Ascending aorta (tissue), 2 donors: ENCODE data around the gene COQ8A. TPM values are rescaled to one million over a fixed set of nuclear protein-coding genes. Genes with fewer than 3 reads are reported as not detected.

Source experiments
- DNase-seq, 2 donors: peaks; one replicate each; pipeline ENCODE4 v3.0.0-alpha.2; 2019; ENCODE audit warnings: low spot score in 2 of 2
- H3K27ac ChIP-seq, 2 donors: fragments of 200-600 bp; sonication (generic); one replicate each; pipeline ENCODE4 v1.5.1; 2016 to 2017; ENCODE audit warnings: mild to moderate bottlenecking in 1 of 2
- H3K27me3 ChIP-seq: fragments of 200-600 bp; sonication (generic); one replicate; pipeline ENCODE4 v1.5.1; 2017
- H3K36me3 ChIP-seq, 2 donors: fragments of 200-600 bp; sonication (generic); one replicate each; pipeline ENCODE4 v1.5.1; 2016
- H3K4me1 ChIP-seq, 2 donors: fragments of 200-600 bp; sonication (generic); one replicate each; pipeline ENCODE4 v1.5.1; 2016 to 2017; ENCODE audit warnings: mild to moderate bottlenecking in 1 of 2
- H3K4me3 ChIP-seq, 2 donors: fragments of 200-600 bp; sonication (generic); one replicate each; pipeline ENCODE4 v1.5.1; 2016 to 2017; ENCODE audit warnings: mild to moderate bottlenecking in 1 of 2
- H3K9me3 ChIP-seq, 2 donors: fragments of 200-600 bp; sonication (generic); one replicate each; pipeline ENCODE4 v1.5.1; 2016
- intact Hi-C: fragments of 100-400 bp; cut with DNase I; formaldehyde crosslinking; loops from one replicate; pipeline ENCODE4 v1.15.1; 2023
- total RNA-seq: library from RNA; depleted of rRNA; stranded (reverse); fragments of >200 nt; gene quantifications from one replicate; pipeline ENCODE4 v1.1.0, GENCODE V29; 2016
- TF ChIP-seq, protein P1 (sequence below), 3 experiments: fragments of 200-600 bp in 2 of 3; fragments of 450-650 bp in 1 of 3; sonication (generic) in 2 of 3; IDR thresholded peaks; one replicate each; pipeline ENCODE4 v1.5.1; 2016 to 2019; ENCODE audit warnings: antibody characterized with exemption in 3 of 3, mild to moderate bottlenecking in 1 of 3, moderate library complexity in 1 of 3

COQ8A gene
- total RNA-seq, 1 donor from 2014 or later: 42.4 TPM

DNA sequence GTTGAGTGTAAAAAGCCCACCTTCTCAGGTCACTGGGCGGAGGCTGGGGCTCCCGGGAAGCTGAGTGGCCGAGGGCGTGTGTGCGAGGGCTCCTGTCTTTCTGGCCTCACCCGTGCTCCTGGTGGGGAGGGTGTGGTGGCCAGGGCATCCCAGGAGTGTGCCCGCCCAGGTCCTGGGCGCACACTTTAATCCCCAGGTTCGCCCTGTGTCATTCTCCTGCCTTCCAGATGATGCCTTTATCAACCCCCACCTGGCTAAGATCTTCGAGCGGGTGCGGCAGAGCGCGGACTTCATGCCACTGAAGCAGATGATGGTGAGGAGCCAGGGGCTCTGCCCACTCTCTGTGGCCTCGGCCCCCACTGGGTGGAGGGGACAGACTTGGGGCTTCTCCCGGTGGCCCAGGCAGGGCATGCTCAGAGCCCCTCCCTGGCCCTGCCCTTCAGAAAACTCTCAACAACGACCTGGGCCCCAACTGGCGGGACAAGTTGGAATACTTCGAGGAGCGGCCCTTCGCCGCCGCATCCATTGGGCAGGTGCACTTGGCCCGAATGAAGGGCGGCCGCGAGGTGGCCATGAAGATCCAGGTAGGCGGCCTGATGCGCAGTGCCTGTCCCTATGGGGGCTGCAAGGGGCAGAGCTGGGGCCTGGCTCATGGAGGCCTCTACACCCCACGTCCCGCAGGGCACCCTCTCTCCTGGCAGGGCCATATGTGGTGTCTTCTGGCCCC lies 42.5 kb downstream of the COQ8A start:
- Histone ChIP-seq H3K36me3 (peaks cover 25 to 57% of the 10 kb centered on the region in 2 donors), H3K27me3 (no peaks in the 10 kb centered on the region), H3K4me3 (no peak overlapping the region), H3K27ac (no peak overlapping the region), H3K9me3 (no peaks in the 10 kb centered on the region), H3K4me1 (no peaks in the 10 kb centered on the region)
- intact Hi-C loops: no loop called here
- no peak for DNase-seq
- TF ChIP-seq, protein P1, sequence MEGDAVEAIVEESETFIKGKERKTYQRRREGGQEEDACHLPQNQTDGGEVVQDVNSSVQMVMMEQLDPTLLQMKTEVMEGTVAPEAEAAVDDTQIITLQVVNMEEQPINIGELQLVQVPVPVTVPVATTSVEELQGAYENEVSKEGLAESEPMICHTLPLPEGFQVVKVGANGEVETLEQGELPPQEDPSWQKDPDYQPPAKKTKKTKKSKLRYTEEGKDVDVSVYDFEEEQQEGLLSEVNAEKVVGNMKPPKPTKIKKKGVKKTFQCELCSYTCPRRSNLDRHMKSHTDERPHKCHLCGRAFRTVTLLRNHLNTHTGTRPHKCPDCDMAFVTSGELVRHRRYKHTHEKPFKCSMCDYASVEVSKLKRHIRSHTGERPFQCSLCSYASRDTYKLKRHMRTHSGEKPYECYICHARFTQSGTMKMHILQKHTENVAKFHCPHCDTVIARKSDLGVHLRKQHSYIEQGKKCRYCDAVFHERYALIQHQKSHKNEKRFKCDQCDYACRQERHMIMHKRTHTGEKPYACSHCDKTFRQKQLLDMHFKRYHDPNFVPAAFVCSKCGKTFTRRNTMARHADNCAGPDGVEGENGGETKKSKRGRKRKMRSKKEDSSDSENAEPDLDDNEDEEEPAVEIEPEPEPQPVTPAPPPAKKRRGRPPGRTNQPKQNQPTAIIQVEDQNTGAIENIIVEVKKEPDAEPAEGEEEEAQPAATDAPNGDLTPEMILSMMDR (IDR thresholded peaks at IDR 0.05): no peak

DNA sequence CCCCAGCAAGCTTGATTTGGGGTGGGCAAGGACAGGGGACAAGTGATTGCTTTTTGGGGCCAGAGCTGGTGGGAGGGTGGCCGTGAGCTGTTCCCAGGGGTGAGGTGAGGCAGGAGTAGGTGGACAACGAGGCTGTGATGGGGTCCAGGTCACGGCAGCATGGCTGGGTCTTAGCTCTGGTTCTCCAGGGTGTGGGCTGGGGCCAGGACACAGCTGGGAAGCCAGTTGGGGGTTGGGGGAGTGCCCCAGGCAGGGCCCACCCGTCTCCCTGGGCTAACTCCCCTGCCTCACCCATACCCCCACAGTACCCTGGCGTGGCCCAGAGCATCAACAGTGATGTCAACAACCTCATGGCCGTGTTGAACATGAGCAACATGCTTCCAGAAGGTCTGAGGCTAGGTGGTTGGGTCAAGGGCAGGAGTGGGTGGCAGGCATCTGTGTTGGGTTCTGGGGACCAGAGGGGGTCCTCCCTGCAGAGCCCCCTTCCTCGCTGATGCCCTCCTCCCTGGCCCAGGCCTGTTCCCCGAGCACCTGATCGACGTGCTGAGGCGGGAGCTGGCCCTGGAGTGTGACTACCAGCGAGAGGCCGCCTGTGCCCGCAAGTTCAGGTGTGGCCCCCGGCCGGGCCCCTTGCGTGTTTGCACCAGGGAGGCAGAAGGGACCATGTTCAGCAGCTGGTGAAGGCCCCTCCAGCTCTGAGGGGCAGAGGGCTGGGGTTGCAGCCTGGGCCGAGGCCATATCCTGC lies 43.3 kb downstream of the COQ8A start:
- no peak for DNase-seq
- Histone ChIP-seq H3K27me3 (no peaks in the 10 kb centered on the region), H3K9me3 (no peaks in the 10 kb centered on the region), H3K4me1 (no peaks in the 10 kb centered on the region), H3K27ac (no peak overlapping the region), H3K4me3 (no peak overlapping the region), H3K36me3 (peaks cover 25 to 51% of the 10 kb centered on the region in 2 donors)
- TF ChIP-seq, protein P1 (IDR thresholded peaks at IDR 0.05): no peak
- intact Hi-C loops: no loop called here

DNA sequence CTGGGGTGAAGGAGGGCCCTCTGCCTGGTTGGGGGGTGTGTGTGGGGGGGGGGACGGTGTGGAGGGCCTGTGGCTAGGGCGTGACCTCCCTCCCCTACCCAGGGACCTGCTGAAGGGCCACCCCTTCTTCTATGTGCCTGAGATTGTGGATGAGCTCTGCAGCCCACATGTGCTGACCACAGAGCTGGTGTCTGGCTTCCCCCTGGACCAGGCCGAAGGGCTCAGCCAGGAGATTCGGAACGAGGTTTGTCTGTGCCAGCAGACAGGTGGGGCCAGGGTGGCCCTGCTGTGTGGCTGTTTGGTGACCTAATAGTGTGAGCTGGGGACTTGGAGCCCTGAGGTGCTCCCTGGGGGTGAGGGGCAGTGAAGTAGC lies 43.9 kb downstream of the COQ8A start:
- TF ChIP-seq, protein P1 (IDR thresholded peaks at IDR 0.05): no peak
- Histone ChIP-seq H3K27ac (no peak overlapping the region), H3K36me3 (peaks cover 25 to 45% of the 10 kb centered on the region in 2 donors), H3K9me3 (no peaks in the 10 kb centered on the region), H3K4me3 (no peak overlapping the region), H3K4me1 (peaks cover 0 to 3% of the 10 kb centered on the region in 2 donors), H3K27me3 (no peaks in the 10 kb centered on the region)
- intact Hi-C loops: no loop called here
- no peak for DNase-seq

DNA sequence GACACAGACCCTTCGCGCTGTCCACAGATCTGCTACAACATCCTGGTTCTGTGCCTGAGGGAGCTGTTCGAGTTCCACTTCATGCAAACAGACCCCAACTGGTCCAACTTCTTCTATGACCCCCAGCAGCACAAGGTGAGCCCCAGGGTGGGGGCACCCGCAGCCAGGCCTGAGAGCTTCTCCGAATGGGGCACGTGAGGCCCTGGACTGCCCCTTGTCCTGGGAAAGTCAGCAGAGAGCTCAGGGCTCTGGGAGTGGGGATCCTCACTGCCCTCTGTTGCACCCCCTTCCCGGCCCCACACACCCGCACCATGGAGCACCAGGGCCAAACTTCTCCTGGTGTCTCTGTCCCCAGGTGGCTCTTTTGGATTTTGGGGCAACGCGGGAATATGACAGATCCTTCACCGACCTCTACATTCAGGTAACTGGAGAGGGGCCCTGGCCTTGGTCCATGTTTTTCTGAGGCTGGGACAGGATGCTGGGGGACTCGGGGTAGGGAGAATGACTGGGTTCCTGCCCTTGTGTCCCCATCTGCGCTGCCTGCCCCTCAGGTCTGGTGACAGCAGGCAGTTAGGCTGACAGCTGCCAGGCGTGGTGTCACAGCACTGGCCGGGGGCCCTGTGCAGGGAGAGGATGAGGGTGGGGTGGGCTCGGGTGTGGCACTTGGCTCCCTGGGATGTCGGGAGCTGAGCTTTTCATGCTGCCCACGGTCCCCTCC lies 44.6 kb downstream of the COQ8A start:
- Histone ChIP-seq H3K9me3 (no peaks in the 10 kb centered on the region), H3K27me3 (no peaks in the 10 kb centered on the region), H3K4me1 (peaks cover 0 to 8% of the 10 kb centered on the region in 2 donors), H3K27ac (no peak overlapping the region), H3K4me3 (no peak overlapping the region), H3K36me3 (peaks cover 25 to 45% of the 10 kb centered on the region in 2 donors)
- DNase-seq: no peak
- TF ChIP-seq, protein P1 (IDR thresholded peaks at IDR 0.05): no peak
- intact Hi-C loops: no loop called here

DNA sequence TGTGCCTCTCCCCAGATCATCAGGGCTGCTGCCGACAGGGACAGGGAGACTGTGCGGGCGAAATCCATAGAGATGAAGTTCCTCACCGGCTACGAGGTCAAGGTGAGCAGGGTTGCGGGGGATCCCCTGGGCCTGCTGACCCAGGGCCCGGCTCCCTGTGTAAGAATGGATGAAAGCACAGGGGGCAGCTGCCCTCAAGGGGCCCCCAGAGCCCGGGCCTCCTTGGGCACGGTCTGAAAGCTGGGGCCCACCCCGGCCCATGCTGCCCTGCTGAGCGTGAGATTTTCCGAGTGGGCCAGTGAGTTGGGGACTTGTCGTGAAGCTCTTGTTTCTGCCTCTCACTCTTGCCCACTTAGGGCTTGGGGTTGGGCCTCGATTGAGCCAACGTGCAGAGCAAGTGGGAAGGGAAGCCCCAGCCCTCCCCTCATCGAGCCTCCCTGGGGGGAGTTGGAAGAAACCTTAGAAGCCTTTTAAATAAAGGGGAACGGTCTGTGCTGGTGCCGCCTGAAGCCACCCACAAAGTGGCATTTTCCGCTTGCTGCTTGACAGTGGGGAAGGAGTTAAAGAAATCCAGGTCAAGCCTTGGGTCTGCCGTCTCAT lies 45.2 kb downstream of the COQ8A start:
- no peak overlapping the region for H3K27ac ChIP-seq
- H3K36me3 ChIP-seq: peaks cover 25 to 45% of the 10 kb centered on the region in 2 donors
- no peak for DNase-seq
- peaks cover 0 to 12% of the 10 kb centered on the region in 2 donors for H3K4me1 ChIP-seq
- H3K27me3 ChIP-seq: no peaks in the 10 kb centered on the region
- H3K9me3 ChIP-seq: no peaks in the 10 kb centered on the region
- intact Hi-C loops: no loop called here
- H3K4me3 ChIP-seq: no peak overlapping the region
- TF ChIP-seq, protein P1 (IDR thresholded peaks at IDR 0.05): no peak
